GM21360 (cell line): ENCODE measurements around the gene PCCA.
"Not testable (repeated sequence)": the region's sequence is repeated elsewhere in the genome, so short reads cannot be mapped to it uniquely, and the experiment has no call there.

Experiments used
- ATAC-seq: cut with Tn5 transposase; IDR thresholded peaks from one replicate; pipeline ENCODE4 v1.9.1; 2021; ENCODE audit warnings: mild to moderate bottlenecking, moderate library complexity; ENCODE audit not compliant: unreplicated experiment

PCCA gene

DNA sequence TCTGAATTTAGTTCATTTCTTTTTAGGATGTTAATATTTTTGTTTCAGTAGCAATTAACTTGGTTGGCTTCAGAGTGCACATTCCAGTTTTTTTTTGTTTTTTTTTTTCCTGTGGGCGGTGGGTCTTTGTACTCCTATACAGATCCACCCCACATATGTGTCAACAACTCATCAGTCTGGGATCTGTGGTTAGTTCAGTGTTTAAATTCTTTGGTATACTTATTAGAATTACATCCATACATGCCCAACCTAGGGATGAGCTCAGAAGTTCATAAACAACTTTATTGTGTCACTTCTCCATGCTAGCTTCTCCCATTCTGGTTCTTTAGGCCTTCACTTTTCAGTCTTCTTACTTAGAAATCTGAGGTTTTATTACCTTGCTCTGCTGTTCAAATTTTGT is 50.9 kb downstream of the PCCA start:
- no peak for ATAC-seq

DNA sequence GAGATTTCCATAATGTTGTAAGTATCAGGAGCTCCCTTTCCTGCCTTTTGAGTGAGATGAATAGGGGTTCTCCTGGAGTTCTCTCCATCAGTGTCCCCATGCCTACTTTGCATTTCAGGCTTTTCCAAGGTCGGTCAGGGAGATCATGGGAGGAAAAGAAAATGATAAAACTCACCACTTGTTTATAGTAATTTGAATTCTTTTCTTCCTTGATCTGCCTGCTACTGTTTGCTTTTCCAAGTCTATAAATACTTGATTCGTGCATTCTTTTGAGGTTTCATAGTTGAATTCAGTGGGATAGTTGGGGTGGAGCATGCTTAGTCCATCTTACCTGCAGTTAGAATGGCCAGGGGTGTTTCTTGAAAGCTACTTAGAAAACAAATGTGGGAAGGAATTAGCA is 51.5 kb downstream of the PCCA start:
- no peak for ATAC-seq

DNA sequence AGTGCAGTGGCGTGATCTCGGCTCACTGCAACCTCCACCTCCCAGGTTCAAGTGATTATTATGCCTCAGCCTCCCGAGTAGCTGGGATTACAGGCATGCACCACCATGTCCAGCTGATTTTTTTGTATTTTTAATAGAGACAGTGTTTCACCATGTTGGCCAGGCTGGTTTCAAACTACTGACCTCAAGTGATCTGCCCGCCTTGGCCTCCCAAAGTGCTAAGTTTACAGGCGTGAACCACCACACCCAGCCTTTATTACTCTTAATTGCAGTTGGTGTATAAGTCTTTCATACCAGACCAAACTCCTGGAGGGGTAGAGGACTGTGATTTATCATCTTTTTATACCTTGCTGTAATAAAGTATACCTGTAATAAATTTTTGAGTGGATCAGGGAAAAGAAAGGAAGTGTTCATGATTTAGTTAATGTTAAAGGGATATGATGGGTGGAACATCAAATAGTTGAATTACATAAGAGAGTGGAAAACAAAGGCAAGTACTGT is 52.6 kb downstream of the PCCA start:
- ATAC-seq, result not testable (repeated sequence)

DNA sequence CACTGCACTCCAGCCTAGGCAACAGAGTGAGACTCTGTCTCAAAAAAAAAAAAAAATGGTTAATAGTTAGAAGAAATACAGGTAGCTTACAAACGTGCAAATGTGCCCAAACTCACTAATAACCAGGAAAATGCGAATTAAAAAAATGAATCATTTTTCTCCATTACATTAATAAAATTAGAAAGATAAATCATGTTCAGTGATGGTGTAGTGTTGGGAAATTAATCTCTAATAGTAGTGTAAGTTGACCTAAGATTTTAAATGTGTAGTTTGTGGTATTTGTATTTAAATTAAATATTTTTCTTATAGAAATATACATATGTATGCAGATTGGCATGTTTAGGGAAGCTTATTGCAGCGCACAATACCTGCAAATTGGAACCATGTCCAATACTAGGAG is 57.6 kb downstream of the PCCA start:
- ATAC-seq, result no peak

DNA sequence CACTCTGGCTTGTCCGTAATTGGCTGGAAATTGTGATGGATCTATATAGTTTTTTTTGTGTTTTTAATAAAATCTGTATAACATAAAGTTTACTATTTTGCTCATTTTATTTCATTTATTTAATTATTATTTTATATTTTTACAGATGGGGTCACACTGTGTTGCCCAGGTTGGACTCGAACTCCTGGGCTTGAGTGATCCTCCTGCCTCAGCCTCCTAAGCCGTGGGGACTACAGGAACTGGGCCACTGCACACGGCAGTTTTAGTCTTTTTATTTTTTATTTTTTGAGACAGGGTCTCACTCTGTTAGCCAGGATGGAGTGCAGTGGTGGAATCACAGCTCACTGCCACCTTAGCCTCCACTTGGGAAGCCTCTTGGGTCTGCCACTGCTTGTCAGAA is 58.9 kb downstream of the PCCA start:
- no peak for ATAC-seq

DNA sequence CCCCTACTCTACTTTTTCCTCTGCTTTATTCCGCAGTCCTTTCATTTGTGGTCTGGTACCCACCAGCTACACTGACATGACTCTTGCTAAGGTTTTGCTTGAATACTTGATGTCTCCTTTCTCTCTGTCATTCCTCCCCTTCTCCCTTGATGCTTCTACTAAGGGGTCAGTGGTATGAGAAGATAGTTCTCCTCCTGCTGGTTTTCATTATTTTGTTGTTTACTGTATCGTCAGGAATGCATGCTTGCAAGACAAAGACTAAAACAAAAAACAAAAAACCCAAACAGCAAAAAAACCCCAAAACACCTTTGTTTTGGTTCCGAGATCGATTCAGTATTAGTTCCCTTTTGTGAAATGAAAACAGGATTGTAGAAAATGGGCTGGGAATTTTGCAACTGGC is 59.5 kb downstream of the PCCA start:
- no peak for ATAC-seq

DNA sequence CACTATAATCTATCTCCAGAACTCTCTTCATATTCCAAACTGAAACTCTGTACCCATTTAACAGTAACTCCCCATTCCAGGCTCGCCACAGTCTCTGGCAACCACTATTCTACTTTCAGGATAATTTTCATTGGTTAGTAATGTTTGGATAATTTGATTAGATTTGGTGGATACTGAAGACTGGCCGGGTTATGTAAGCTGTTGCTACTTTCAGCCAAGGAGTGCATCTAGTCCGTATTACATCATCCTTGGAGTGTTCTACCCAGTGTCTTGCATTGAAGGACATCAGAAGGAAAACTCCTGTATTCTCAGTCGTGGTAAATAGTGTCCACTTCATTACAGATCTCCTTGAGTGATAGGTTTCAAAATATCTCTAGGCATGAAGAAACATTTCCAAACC is 60.5 kb downstream of the PCCA start:
- ATAC-seq, result no peak

DNA sequence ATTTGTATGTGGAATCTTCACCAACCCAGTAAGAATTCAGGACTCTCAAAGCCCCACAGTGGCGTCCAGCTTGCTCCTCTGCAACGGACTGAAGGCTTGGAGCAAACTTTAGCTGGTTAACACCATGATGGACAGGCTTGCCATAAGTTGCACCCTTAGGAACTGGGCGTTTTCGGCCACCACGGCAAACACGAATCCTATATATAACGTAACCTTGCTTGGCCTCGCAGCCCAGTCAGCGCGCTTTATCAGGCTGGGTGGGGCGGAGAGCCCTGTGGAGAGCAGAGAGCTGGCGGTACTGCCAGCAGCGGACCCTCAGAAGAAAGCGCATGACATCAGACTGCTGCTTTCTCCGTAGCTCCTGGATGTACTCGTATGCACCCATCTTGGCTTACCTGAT is 61.8 kb downstream of the PCCA start:
- ATAC-seq, result not testable (repeated sequence)

DNA sequence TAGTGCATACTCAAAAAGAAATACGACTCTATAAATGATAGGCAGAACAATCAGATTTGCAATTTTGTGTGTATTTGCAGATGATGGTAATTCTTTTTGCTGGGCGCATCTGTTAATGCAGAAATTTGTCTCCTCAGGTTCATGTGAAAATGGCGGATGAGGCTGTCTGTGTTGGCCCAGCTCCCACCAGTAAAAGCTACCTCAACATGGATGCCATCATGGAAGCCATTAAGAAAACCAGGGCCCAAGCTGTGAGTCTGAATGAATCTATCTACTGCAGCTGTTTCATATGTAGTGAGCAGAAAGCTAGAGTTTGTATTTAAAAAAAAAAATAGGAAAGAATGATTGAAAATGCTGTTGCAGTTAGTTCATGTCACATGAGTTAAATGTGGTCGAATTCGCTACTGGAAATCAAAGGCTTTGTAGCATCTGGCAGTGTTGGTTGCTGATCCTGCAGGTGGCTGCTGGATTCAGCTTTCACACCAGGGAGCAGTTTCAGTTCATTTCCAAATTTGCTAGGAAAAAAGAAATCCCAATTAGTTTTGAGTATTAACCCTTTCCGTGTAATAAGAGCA is 66.0 kb downstream of the PCCA start:
- no peak for ATAC-seq

DNA sequence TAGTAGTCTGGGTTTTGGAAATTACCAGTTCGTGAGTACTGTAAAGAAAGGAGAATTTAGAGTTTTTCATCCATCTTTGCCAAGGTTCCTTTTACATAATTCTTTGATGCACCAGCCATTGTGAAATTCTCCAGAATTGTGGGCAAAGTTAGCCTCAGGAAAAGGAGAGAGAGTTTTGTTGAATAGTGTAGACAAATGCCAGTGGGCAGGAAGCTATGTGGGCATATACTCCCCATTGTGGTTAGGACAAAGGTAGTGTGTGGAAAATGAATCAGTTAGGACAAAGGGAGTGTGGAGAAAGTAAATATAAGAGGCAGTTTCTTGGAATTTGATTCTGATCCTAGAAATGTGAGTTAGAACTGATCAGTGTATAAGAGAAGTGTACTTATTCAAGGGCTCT is 67.9 kb downstream of the PCCA start:
- ATAC-seq, result no peak

DNA sequence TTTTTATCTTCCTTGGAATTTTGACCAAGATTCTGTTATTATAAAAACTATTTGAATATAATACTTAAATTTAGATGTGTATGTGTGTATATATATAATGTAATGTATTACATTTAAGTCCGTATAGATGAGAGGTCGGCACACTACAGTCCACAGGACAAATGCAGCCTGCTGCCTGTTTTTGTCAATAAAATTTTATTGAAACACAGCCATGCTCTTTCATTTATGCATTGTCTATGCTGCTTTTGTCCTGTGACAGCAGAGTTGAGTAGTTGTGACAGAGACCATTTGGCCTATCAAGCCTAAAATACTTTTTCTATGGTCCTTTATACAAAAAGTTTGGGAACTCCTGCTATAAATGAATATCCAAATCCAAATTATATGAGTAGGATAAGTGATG is 69.7 kb downstream of the PCCA start:
- no peak for ATAC-seq

DNA sequence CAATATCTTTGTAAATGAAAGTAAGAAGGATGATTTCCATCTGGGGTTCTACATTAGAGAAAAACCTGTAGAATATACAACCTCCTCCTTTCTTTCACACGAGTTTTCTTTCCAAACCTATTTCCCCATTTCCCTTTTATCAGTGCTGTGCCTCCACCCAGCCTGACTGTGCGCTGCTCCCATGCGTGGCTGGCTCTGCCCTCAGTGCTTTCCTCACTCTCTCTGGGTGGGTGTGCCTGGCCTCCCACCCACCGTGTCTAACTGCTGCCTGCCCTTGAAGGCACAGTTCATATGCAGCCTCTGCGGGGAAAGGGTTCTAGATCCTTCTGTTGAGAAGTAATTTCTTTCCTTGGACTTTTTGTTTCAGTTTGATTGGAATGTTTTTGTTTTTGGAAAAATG is 70.7 kb downstream of the PCCA start:
- ATAC-seq, result no peak

DNA sequence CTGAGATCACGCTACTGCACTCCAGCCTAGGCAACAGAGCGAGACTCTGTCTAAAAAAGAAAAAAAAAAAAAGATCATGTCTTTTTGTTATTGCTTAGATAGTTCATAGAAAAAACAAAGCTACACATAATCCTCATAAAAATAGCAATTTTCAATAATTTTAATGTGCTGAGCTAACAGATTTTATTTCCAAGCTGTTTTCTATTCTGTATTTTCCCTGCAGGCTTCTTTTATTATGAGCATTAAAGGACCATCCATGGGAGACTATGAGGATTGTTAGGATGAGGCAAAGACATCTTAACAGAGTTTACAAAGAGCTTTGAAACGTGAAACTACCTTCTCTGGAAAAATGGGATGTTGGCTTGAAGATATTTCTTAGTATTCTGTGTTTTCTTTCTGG is 71.6 kb downstream of the PCCA start:
- no peak for ATAC-seq

DNA sequence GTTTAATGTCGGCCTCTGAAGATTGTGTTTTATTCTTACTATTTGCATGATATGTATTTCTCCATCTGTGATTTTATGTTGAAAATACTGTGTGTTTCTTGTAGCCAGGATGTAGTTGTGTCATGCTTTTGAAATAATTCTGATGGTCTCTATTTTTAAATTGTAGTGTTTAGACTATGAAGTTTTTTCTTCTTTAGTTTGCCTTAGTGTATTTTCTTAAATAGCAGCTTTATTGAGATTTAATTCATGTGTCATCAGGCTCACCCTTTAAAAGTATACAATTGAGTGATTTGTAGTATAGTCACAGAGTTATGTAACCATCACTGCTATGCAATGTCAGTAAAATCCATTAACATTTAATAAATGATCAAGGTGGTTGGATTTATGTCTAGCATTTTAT is 74.5 kb downstream of the PCCA start:
- no peak for ATAC-seq

DNA sequence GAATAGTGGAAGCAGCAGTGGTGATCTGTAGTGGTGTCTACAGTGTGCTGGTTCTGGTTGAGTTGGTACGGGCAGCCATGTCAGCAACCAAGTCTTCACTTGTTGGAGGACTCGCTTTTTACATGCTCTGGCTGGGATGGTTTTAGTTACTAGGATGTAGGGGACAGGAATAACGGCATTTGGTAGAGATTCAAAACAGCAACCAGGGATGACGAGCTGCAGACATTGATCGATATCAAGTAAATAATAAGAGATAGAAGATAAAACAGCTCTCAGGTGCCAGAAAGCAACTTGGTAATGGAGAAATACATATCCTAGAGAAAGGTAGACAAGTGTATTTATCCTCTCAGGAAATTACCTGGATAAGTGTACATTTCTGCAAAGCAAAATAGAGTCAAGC is 84.3 kb downstream of the PCCA start:
- ATAC-seq, result no peak

DNA sequence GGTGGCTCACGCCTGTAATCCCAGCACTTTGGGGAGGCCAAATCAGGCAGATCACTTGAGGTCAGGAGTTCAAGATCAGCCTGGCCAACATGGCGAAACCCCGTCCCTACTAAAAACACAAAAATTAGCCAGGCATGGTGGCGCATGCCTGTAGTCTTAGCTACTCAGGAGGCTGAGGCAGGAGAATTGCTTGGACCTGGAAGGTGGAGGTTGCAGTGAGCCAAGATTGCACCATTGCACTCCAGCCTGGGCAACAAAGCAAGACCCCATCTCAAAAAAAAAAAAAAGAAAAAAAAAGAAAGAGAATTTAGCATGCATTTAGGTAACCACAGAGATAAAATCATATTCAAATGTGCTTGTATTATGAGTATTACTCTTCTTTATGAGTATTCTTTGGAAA is 85.6 kb downstream of the PCCA start:
- ATAC-seq, result not testable (repeated sequence)

DNA sequence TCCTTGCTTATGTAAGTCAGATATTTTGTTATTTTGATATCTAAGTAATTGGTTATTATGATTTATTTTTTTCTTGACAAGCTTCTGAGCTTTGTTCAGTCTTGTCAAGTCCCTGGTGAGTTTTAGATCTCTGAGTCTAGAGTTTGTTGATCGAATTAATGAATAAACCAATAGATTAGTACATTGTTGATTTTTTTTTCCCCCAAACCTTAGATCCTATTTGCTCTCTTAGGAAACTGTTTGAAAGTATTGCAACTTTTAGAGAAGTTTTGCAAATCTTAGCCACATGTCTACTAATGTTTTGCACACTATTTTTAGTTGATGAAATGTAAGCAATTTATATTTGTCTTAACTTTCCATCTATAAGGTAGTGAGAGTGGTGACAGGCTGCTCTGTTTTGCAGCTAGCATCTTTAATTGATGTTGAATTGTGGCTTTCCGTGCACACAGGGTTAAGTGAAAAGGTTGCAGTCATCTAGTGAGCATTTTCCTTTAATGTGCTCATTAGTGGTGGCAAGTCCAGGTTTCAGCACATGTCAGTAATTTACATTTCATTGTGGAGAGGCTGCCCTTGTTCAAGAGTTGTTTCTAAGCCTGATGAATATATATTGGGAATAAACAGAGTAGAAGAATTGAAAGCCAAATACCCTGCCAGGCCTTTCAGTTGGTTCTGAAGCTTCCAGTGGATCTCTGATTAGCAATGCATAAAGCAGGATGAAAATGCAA is 86.3 kb downstream of the PCCA start:
- no peak for ATAC-seq

DNA sequence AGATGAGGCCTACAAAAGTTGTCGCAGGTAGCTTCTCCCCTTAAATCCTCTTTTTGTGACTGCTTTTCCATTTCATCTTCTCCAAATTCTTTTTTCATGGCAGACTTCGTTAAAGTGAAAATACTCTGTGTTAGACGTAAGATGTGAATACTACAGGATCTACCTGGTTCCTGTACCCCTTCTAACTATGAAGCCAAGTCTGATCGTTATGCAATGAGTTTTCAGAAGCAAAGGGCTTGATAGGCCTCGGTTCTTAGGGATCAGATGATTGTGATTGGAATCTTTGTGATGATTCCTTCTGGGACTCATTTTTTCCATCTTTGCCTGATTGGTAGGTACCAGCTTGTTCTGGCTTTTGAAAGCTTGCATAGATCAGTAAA is 86.9 kb downstream of the PCCA start:
- ATAC-seq, result no peak

DNA sequence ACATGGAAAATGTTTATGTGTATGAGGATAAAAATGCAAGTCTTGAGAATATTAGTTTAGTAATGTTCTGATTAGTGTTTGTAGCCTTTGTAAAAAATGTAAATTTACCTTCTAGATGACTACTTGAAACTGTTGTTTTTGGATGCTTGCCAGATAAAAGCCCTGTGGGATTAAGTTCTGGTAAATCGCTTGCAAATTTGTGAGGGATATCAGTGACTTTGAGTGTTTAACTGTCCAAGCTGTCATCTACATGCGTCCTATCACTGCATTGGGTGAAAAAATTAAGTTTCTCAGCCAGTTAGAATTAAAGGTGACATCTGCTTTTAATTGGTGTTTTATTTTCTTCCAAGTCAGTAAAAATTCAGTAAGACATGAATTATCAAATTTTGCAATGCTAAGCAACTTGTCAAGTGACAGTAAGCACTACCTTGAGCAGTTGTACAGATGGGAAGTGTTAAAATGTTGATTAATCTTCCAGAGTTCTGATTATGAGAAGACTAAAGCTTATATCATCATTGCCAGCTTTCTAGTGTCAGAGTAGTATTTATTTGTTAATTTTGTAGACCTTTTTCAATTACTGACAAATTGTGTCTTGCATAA is 88.0 kb downstream of the PCCA start:
- no peak for ATAC-seq

DNA sequence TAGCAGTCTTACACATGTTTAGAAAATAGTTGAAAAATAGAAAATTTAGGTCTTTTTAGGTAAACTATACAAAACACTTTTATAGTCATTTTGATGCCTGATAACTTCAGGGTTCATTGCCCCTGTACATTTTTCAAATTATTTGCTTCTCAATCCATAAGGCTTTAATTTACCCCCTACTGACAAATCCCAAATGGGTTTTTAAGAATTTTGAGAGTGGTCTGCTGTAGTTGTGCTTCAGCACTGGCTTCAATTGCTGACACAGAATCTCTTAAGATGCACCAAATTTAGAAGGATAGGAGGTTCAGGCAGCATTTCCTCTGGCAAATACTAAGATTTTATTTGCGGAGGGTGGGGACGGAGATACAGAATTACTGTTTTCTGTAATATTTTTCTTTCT is 89.4 kb downstream of the PCCA start:
- ATAC-seq, result no peak

DNA sequence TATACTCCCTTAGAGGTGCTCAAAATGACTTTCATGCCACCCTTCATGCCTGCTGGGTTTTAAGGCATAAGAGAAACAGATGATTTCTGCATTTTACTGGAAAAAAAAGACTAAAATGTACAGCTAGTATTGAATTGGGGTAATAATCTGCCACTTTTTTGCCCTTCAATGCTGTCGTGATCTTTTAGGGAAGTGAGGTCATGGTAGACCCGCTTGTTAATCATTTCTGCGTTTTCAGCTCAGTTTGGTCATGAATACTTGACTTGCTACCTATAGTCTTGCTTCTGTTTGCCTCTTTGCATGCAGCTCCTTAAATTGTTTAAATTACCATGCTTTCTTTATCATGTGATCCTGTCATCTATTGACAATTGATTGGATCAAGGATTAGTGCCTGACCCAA is 90.4 kb downstream of the PCCA start:
- ATAC-seq, result no peak

DNA sequence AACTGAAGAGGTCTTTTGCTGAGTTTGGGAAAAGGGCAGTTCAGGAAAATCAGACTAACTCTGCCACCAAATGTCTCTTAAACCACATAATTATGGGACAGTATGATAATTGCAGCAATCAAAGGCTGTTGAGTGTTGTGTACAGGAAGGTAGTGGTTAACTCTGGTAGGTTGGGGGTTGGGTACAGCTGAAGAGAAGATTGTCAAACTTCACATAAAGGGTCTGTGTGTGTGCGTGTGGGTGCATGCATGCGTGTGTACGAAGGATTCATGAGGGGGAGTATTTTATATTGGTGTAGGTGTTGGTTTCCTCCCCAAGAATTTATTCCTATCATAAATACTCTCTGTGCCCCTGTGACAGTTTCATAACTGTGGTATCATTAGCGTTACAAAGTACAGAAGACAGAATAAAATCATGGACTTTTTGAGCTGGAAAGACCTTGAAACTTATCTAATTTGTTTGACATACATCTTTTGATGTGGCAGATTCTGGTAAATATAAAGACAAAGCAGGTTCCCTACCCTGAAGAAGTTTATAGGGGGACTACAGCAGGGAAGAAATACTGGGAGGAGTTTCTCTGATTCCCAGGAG is 94.1 kb downstream of the PCCA start:
- ATAC-seq, result no peak
